Heart left ventricle (tissue), 13 donors: ENCODE measurements around the gene CTDSPL2.

Source experiments
- POLR2A ChIP-seq, 2 donors: fragments of 450-650 bp; IDR thresholded peaks; one replicate each; pipeline ENCODE4 v1.6.1; 2017; ENCODE audit warnings: antibody characterized with exemption in 2 of 2, mild to moderate bottlenecking in 2 of 2, moderate library complexity in 2 of 2
- TF ChIP-seq, protein P1 (sequence below), 12 donors: fragments of 200-600 bp; sonication (generic) in 4 of 12; IDR thresholded peaks; one replicate each; pipeline versions ENCODE4 v1.5.0 to v1.8.0; 2018 to 2022; ENCODE audit warnings: antibody characterized with exemption in 12 of 12, mild to moderate bottlenecking in 5 of 12
- donor health status: ischemic (EF 13 %, LVEDD 7.1; RV severe dilation, severe dysfunction).
- donor health status: DM: no; HTN: yes; CAD: no.
- donor health status: DM: no; HTN: no; CAD: no.
- donor health status: ischemic (EF 25% LVEDD 6.9; RV normal size, moderate dysfunction).
- donor health status: ischemic (EF 25% LVEDD 5.7; RV mildly dilated, moderate dysfunction).
- donor health status: ischemic (EF 35%, LVEDD 5.7; RV mildly dilated, moderate dysfunction).
- donor health status: nonischemic (EF 11% LVEDD 7.7; RV severe dilation, severe dysfunction).
- donor health status: DM: yes; HTN: yes; CAD: no.
- donor health status: PGD.
- donor health status: ischemic (EF 29% LVEDD 5.4; RV normal size, mild dysfunction).
- donor health status: nonischemic (EF 23%, LVEDD 6.1; RV moderate dilation, normal function).

DNA sequence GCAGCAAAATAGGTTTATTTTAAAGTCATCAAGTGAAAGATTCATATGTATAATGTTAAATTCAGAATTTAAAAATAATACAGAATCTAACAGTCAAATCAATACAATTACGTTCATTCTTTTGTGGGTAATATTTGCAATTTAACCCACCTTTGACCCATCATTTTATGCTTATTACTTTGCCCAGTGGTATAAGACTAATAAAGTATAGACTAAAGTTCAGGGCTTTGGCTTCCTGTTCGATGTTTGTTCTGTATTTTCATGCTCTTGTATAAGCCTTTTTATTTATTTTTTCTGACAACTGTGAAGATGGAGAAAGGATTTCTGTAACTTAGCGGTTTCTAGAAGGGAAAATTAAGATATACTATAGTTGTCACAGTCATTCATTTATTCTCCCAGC, 65.2 kb downstream of the CTDSPL2 start:
- TF ChIP-seq POLR2A (IDR thresholded peaks at IDR 0.05), result no peak
- TF ChIP-seq, protein P1, sequence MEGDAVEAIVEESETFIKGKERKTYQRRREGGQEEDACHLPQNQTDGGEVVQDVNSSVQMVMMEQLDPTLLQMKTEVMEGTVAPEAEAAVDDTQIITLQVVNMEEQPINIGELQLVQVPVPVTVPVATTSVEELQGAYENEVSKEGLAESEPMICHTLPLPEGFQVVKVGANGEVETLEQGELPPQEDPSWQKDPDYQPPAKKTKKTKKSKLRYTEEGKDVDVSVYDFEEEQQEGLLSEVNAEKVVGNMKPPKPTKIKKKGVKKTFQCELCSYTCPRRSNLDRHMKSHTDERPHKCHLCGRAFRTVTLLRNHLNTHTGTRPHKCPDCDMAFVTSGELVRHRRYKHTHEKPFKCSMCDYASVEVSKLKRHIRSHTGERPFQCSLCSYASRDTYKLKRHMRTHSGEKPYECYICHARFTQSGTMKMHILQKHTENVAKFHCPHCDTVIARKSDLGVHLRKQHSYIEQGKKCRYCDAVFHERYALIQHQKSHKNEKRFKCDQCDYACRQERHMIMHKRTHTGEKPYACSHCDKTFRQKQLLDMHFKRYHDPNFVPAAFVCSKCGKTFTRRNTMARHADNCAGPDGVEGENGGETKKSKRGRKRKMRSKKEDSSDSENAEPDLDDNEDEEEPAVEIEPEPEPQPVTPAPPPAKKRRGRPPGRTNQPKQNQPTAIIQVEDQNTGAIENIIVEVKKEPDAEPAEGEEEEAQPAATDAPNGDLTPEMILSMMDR (IDR thresholded peaks at IDR 0.05), result no peak
